GM23248 (cell line): ENCODE measurements around the gene CCDC70.

ENCODE experiments used
- EZH2 ChIP-seq: fragments of 200-600 bp; sonication (generic); IDR thresholded peaks from 2 replicates; pipeline ENCODE4 v1.6.1; 2018; ENCODE audit warnings: antibody characterized with exemption, mild to moderate bottlenecking; ENCODE audit not compliant: insufficient read depth, poor library complexity, severe bottlenecking
- EZH2phosphoT487 ChIP-seq: fragments of 200-600 bp; sonication (generic); IDR thresholded peaks from 2 replicates; pipeline ENCODE4 v1.6.1; 2018; ENCODE audit warnings: antibody characterized with exemption, moderate library complexity, mild to moderate bottlenecking, low read depth; ENCODE audit not compliant: insufficient read depth

GRCh38 chr13:51818781-51819511 lies 42.8 kb upstream of the CCDC70 start:
- TF ChIP-seq EZH2phosphoT487 (no peak), EZH2 (no peak)
